ENCODE data around the gene CCDC24. TPM values are rescaled to one million over a fixed set of nuclear protein-coding genes. Genes with fewer than 3 reads are reported as not detected.

CCDC24 gene
- polyA plus RNA-seq, 3 donors from 2014 or later, result 1.4 to 4.1 TPM; not detected in 1

- H3K36me3 Mint-ChIP-seq, result peaks cover 13 to 23% (median 16%) of the 10 kb centered on the region in 3 donors
- DNase-seq, result no peak
- H3K4me3 Mint-ChIP-seq, result no peak overlapping the region
- no peaks in the 10 kb centered on the region for H3K9me3 Mint-ChIP-seq
- no peak overlapping the region for H3K27ac Mint-ChIP-seq
- H3K4me1 Mint-ChIP-seq, result peaks cover 0 to 4% of the 10 kb centered on the region in 2 donors
- H3K27me3 Mint-ChIP-seq (ENCODE audit: low read depth in 3 of 3), result no peaks in the 10 kb centered on the region
Measured at GRCh38 chr1:43954036-43954435, 37.4 kb upstream of the CCDC24 start.

GRCh38 chr1:43956234-43956633, 35.2 kb upstream of the CCDC24 start:
- Mint-ChIP-seq H3K36me3 (peaks cover 9 to 24% (median 22%) of the 10 kb centered on the region in 3 donors), H3K27me3 (ENCODE audit: low read depth in 3 of 3) (no peaks in the 10 kb centered on the region), H3K4me1 (no peaks in the 10 kb centered on the region), H3K27ac (no peak overlapping the region), H3K9me3 (no peaks in the 10 kb centered on the region), H3K4me3 (no peak overlapping the region)
- no peak for DNase-seq

- Mint-ChIP-seq H3K9me3 (no peaks in the 10 kb centered on the region), H3K27me3 (ENCODE audit: low read depth in 3 of 3) (no peaks in the 10 kb centered on the region), H3K4me3 (no peak overlapping the region), H3K4me1 (no peaks in the 10 kb centered on the region), H3K36me3 (peaks cover 15 to 30% (median 28%) of the 10 kb centered on the region in 3 donors), H3K27ac (no peak overlapping the region)
- DNase-seq, result no peak
Measured at GRCh38 chr1:43957407-43958040, 33.9 kb upstream of the CCDC24 start.

- Mint-ChIP-seq H3K4me3 (no peak overlapping the region), H3K27me3 (ENCODE audit: low read depth in 3 of 3) (no peaks in the 10 kb centered on the region), H3K9me3 (no peaks in the 10 kb centered on the region), H3K27ac (peak overlapping the region in 1 of 6 donors; percentile 24), H3K4me1 (no peaks in the 10 kb centered on the region), H3K36me3 (peaks cover 19 to 31% (median 29%) of the 10 kb centered on the region in 3 donors)
- no peak for DNase-seq
Measured at GRCh38 chr1:43958351-43959255, 32.8 kb upstream of the CCDC24 start.

GRCh38 chr1:43960798-43961197, 30.6 kb upstream of the CCDC24 start:
- Mint-ChIP-seq H3K9me3 (no peaks in the 10 kb centered on the region), H3K4me3 (no peak overlapping the region), H3K27me3 (ENCODE audit: low read depth in 3 of 3) (no peaks in the 10 kb centered on the region), H3K4me1 (no peaks in the 10 kb centered on the region), H3K27ac (no peak overlapping the region), H3K36me3 (peaks cover 19 to 31% (median 29%) of the 10 kb centered on the region in 3 donors)
- DNase-seq, result no peak

- Mint-ChIP-seq H3K4me1 (no peaks in the 10 kb centered on the region), H3K27me3 (ENCODE audit: low read depth in 3 of 3) (no peaks in the 10 kb centered on the region), H3K4me3 (no peak overlapping the region), H3K9me3 (no peaks in the 10 kb centered on the region), H3K36me3 (peaks cover 19 to 31% (median 29%) of the 10 kb centered on the region in 3 donors), H3K27ac (no peak overlapping the region)
- no peak for DNase-seq
Measured at GRCh38 chr1:43961692-43962091, 29.7 kb upstream of the CCDC24 start.

- H3K27me3 Mint-ChIP-seq (ENCODE audit: low read depth in 3 of 3), result no peaks in the 10 kb centered on the region
Measured at GRCh38 chr1:43962324-43962723, 29.1 kb upstream of the CCDC24 start.

GRCh38 chr1:43963006-43963405, 28.4 kb upstream of the CCDC24 start:
- Mint-ChIP-seq H3K9me3 (no peaks in the 10 kb centered on the region), H3K27me3 (ENCODE audit: low read depth in 3 of 3) (peaks cover 0 to under 1% (median 0%) of the 10 kb centered on the region in 3 donors), H3K27ac (no peak overlapping the region), H3K4me3 (no peak overlapping the region), H3K36me3 (peaks cover 17 to 24% (median 21%) of the 10 kb centered on the region in 3 donors), H3K4me1 (no peaks in the 10 kb centered on the region)
- no peak for DNase-seq

More at GRCh38 chr1:43962324-43962723, 29.1 kb upstream of the CCDC24 start:
- DNase-seq, result no peak
- Mint-ChIP-seq H3K4me1 (no peaks in the 10 kb centered on the region), H3K9me3 (no peaks in the 10 kb centered on the region), H3K36me3 (peaks cover 19 to 28% (median 24%) of the 10 kb centered on the region in 3 donors), H3K27ac (no peak overlapping the region), H3K4me3 (no peak overlapping the region)

- H3K9me3 Mint-ChIP-seq, result no peaks in the 10 kb centered on the region
- H3K4me3 Mint-ChIP-seq, result no peak overlapping the region
- peaks cover 0 to 1% (median 0%) of the 10 kb centered on the region in 3 donors for H3K27me3 Mint-ChIP-seq (ENCODE audit: low read depth in 3 of 3)
- no peaks in the 10 kb centered on the region for H3K4me1 Mint-ChIP-seq
- H3K36me3 Mint-ChIP-seq, result peaks cover 12 to 16% (median 15%) of the 10 kb centered on the region in 3 donors
- DNase-seq, result no peak
- H3K27ac Mint-ChIP-seq, result no peak overlapping the region
Measured at GRCh38 chr1:43963890-43964289, 27.5 kb upstream of the CCDC24 start.

- peaks cover 12% of the 10 kb centered on the region in 2 donors for H3K4me1 Mint-ChIP-seq
- no peak for DNase-seq
- H3K27ac Mint-ChIP-seq, result no peak overlapping the region
- peaks cover 9 to 12% (median 9%) of the 10 kb centered on the region in 3 donors for H3K36me3 Mint-ChIP-seq
- H3K27me3 Mint-ChIP-seq (ENCODE audit: low read depth in 3 of 3), result peaks cover 0 to 1% (median 0%) of the 10 kb centered on the region in 3 donors
- no peak overlapping the region for H3K4me3 Mint-ChIP-seq
- H3K9me3 Mint-ChIP-seq, result no peaks in the 10 kb centered on the region
Measured at GRCh38 chr1:43965316-43965715, 26.1 kb upstream of the CCDC24 start.

GRCh38 chr1:43968348-43968948, 23.0 kb upstream of the CCDC24 start:
- Mint-ChIP-seq H3K9me3 (no peaks in the 10 kb centered on the region), H3K27me3 (ENCODE audit: low read depth in 3 of 3) (peaks cover 0 to 3% (median 0%) of the 10 kb centered on the region in 3 donors), H3K4me3 (no peak overlapping the region), H3K27ac (no peak overlapping the region), H3K4me1 (peaks cover 24% of the 10 kb centered on the region in 2 donors), H3K36me3 (peaks cover 0 to 3% (median 0%) of the 10 kb centered on the region in 3 donors)
- peak in 1 of 3 donors; percentile 17 for DNase-seq

GRCh38 chr1:43969416-43969745, 22.0 kb upstream of the CCDC24 start:
- Mint-ChIP-seq H3K36me3 (peaks cover 0 to 3% (median 0%) of the 10 kb centered on the region in 3 donors), H3K4me3 (peak overlapping the region; percentile 91 to 94 (median 93)), H3K27me3 (ENCODE audit: low read depth in 3 of 3) (peaks cover 0 to 3% (median 0%) of the 10 kb centered on the region in 3 donors), H3K27ac (peak overlapping the region in 4 of 6 donors; percentile 49 to 91 (median 80)), H3K9me3 (peaks cover 0 to under 1% (median 0%) of the 10 kb centered on the region in 6 donors), H3K4me1 (peaks cover 33 to 34% of the 10 kb centered on the region in 2 donors)
- DNase-seq, result no peak

GRCh38 chr1:43969746-43970466, 21.5 kb upstream of the CCDC24 start, which contains the start of gene DPH2:
Gene DPH2, plus strand, starts transcription at chr1:43970010. Its CDS starts 166 bp downstream, at chr1:43970176.
- H3K27me3 Mint-ChIP-seq (ENCODE audit: low read depth in 3 of 3), result peaks cover 0 to 3% (median 0%) of the 10 kb centered on the region in 3 donors
- H3K27ac Mint-ChIP-seq, result peak within 1 kb of the TSS; percentile 34 to 91 (median 84)
- DNase-seq, result peak; percentile 87 to 90 (median 89)
- H3K9me3 Mint-ChIP-seq, result peaks cover 0 to 1% (median 0%) of the 10 kb centered on the region in 6 donors
- peak within 1 kb of the TSS; percentile 91 to 94 (median 93) for H3K4me3 Mint-ChIP-seq
- peaks cover 0 to 3% (median 0%) of the 10 kb centered on the region in 3 donors for H3K36me3 Mint-ChIP-seq
- H3K4me1 Mint-ChIP-seq, result peaks cover 35 to 37% of the 10 kb centered on the region in 2 donors

All from immature natural killer cell (primary cell).